ENCODE measurements around the gene ENDOV. TPM values are rescaled to one million over a fixed set of nuclear protein-coding genes. Genes with fewer than 3 reads are reported as not detected.

Gene ENDOV
- total RNA-seq, 1 experiment from 2014 or later, result 45.6 TPM

- Histone ChIP-seq H3K4me3 (replicated peaks in 1 of 2; ENCODE audit: low read depth in 1 of 2, low read length in 2 of 2) (no peak overlapping the region), H2AFZ (ENCODE audit: low read depth, low read length, poor library complexity, severe bottlenecking) (no peak overlapping the region), H3K36me3 (ENCODE audit: control insufficient read depth in 1 of 2, insufficient read depth in 2 of 2, low read length in 2 of 2) (no peaks in the 10 kb centered on the region), H3K27me3 (ENCODE audit: insufficient read depth, low read length) (peaks cover 3% of the 10 kb centered on the region; the same call in 1 of the 2 replicates), H3K9me3 (ENCODE audit: control insufficient read depth in 1 of 2, insufficient read depth in 1 of 2, low read depth in 1 of 2, low read length in 2 of 2) (no peaks in the 10 kb centered on the region), H3K27ac (ENCODE audit: low read depth, low read length) (no peak overlapping the region), H4K20me1 (ENCODE audit: insufficient read depth) (no peaks in the 10 kb centered on the region), H3K4me2 (ENCODE audit: low read length) (no peak overlapping the region), H3K4me1 (ENCODE audit: control insufficient read depth in 1 of 2, insufficient read depth in 2 of 2, low read length in 2 of 2) (peaks cover 0 to 13% of the 10 kb centered on the region in 2 experiments; a peak in 1 of 4 replicates), H3K9ac (ENCODE audit: low read length) (no peak overlapping the region), H3K9me2 (ENCODE audit: insufficient read depth) (no peaks in the 10 kb centered on the region), H3K79me2 (ENCODE audit: insufficient read depth, low read length) (no peaks in the 10 kb centered on the region)
- intact Hi-C loops (cut with micrococcal nuclease), result no loop called here
- RAD21 ChIA-PET (ENCODE audit: low non-redundant PET in 1 of 2, low total read pairs in 2 of 2, uncharacterized antibody in 2 of 2, unreplicated experiment in 2 of 2), result no interaction called here
- TF ChIP-seq EGR1 (IDR thresholded peaks at IDR 0.05; ENCODE audit: low read depth) (no peak), TCF7L2 (IDR thresholded peaks at IDR 0.05; ENCODE audit: borderline replicate concordance, extremely low read depth, insufficient read depth, insufficient read length) (no peak), ZBTB33 (IDR thresholded peaks at IDR 0.05; ENCODE audit: extremely low read depth, insufficient replicate concordance, low read length) (no peak), RAD21 (IDR thresholded peaks at IDR 0.05; ENCODE audit: low read depth) (no peak), SIN3A (IDR thresholded peaks at IDR 0.05; ENCODE audit: low read depth) (no peak), ZFX (IDR thresholded peaks at IDR 0.05) (no peak), ELF1 (IDR thresholded peaks at IDR 0.05; ENCODE audit: borderline replicate concordance, low read depth) (no peak), ZNF274 (IDR thresholded peaks at IDR 0.05; ENCODE audit: low read depth, low read length) (no peak), JUND (IDR thresholded peaks at IDR 0.05) (no peak), EZH2phosphoT487 (IDR thresholded peaks at IDR 0.05; ENCODE audit: borderline replicate concordance) (no peak), MAX (IDR thresholded peaks at IDR 0.05) (no peak), EZH2 (IDR thresholded peaks at IDR 0.05) (no peak)
- POLR2A ChIA-PET, result interaction anchor here (0.6 to 2.0 kb wide), 2 partner anchors 8 to 23 kb away, joined by 5 to 6 read pairs; no protein-coding TSS in a partner anchor
- DNase-seq (ENCODE audit: low read depth, low spot score) (no peak), ATAC-seq (no peak)
- BruUV-seq (replicated peaks), result no TSS peak
- CTCF ChIA-PET, result no interaction called here
Measured at GRCh38 chr17:80446645-80447405, 31.9 kb downstream of the ENDOV start.

Measured in HCT116 (cell line).